GM12878 (cell line): Measurements from ENCODE around the gene UNC45A. TPM values are rescaled to one million over a fixed set of nuclear protein-coding genes. Genes with fewer than 3 reads are reported as not detected.

Experiments used
- ASH2L ChIP-seq: fragments of 300-600, 200-600 bp; sonication (generic); IDR thresholded peaks from 2 replicates; pipeline ENCODE4 v1.6.1; 2017; ENCODE audit warnings: low read depth, mild to moderate bottlenecking, borderline replicate concordance
- CBX3 ChIP-seq: fragments of 200-600 bp; sonication (generic); IDR thresholded peaks from 2 replicates; pipeline ENCODE4 v1.6.1; 2016; ENCODE audit warnings: low read depth, borderline replicate concordance
- CHD1 ChIP-seq: IDR thresholded peaks from 2 replicates; pipeline ENCODE4 v1.6.1; 2012; ENCODE audit warnings: low read depth, low read length, improper control_type of control experiment
- ESRRA ChIP-seq: IDR thresholded peaks from 2 replicates; pipeline ENCODE4 v1.6.1; 2012; ENCODE audit warnings: mild to moderate bottlenecking, low read length, improper control_type of control experiment
- GABPA ChIP-seq: IDR thresholded peaks from 2 replicates; pipeline ENCODE4 v1.6.1; 2014; ENCODE audit warnings: antibody characterized with exemption, low read depth, mild to moderate bottlenecking, inconsistent platforms
- HSF1 ChIP-seq: fragments of 150-350 bp; IDR thresholded peaks from 2 replicates; pipeline ENCODE4 v1.6.1; 2014; ENCODE audit warnings: mild to moderate bottlenecking, low read depth, low read length
- MEF2B ChIP-seq: fragments of 450-650 bp; IDR thresholded peaks from 2 replicates; pipeline ENCODE4 v1.6.1; 2018; ENCODE audit warnings: mild to moderate bottlenecking, moderate library complexity; ENCODE audit not compliant: partially characterized antibody, poor library complexity, severe bottlenecking
- PAX5 ChIP-seq: IDR thresholded peaks from 2 replicates; pipeline ENCODE4 v1.6.1; 2011; ENCODE audit warnings: low read depth, low read length, borderline replicate concordance
- PRDM15 ChIP-seq: fragments of 450-650 bp; formaldehyde crosslinking; IDR thresholded peaks from 2 replicates; pipeline ENCODE4 v1.4.0; 2020; ENCODE audit warnings: mild to moderate bottlenecking, moderate library complexity
- RAD21 ChIP-seq: IDR thresholded peaks from 2 replicates; pipeline ENCODE4 v1.6.1; 2011; ENCODE audit warnings: mild to moderate bottlenecking, low read depth, low read length, moderate library complexity; ENCODE audit not compliant: insufficient read depth
- RAD51 ChIP-seq: fragments of 450-650 bp; IDR thresholded peaks from 2 replicates; pipeline ENCODE4 v1.6.1; 2016; ENCODE audit warnings: moderate library complexity, mild to moderate bottlenecking, inconsistent platforms
- RELA ChIP-seq: fragments of 450-650 bp; IDR thresholded peaks from 2 replicates; pipeline ENCODE4 v1.8.0; 2014; ENCODE audit warnings: borderline replicate concordance; ENCODE audit not compliant: partially characterized antibody
- SMAD5 ChIP-seq: IDR thresholded peaks from 2 replicates; pipeline ENCODE4 v1.6.1; 2016; ENCODE audit warnings: antibody characterized with exemption, low read depth
- SUPT20H ChIP-seq: IDR thresholded peaks from 2 replicates; pipeline ENCODE4 v1.6.1; 2011; ENCODE audit warnings: low read depth, mild to moderate bottlenecking, low read length, moderate library complexity, borderline replicate concordance; ENCODE audit not compliant: control insufficient read depth
- SUZ12 ChIP-seq: fragments of 200-600 bp; sonication (generic); IDR thresholded peaks from one replicate; pipeline ENCODE4 v1.6.1; 2018; ENCODE audit warnings: antibody characterized with exemption, mild to moderate bottlenecking; ENCODE audit not compliant: unreplicated experiment
- WRNIP1 ChIP-seq: IDR thresholded peaks from 2 replicates; pipeline ENCODE4 v1.6.1; 2011; ENCODE audit warnings: low read depth, low read length, improper control_type of control experiment, borderline replicate concordance
- polyA plus RNA-seq, 11 experiments: library from polyadenylated mRNA; depleted of rRNA in 4 of 11; unstranded in 6 of 11; stranded (reverse) in 5 of 11; fragments of >200 nt; fragmentation: Nextera tagmentation in 4 of 11; fragmentation: Illumina TruSeq in 1 of 11; extraction: Ambion mirVana in 4 of 11; extraction: Trizol in 1 of 11; gene quantifications; 1 replicate in 1 of 11; 2 replicates in 10 of 11; pipeline versions ENCODE4 v1.2.1 to v1.2.3, GENCODE V29; 2011 to 2016; ENCODE audit warnings: inconsistent platforms in 2 of 11, missing spikeins in 2 of 11, low read depth in 1 of 11
- total RNA-seq, 4 experiments: library from RNA; depleted of rRNA in 3 of 4; stranded (reverse); fragments of >200 nt in 3 of 4; fragmentation: Illumina TruSeq in 1 of 4; extraction: Trizol in 1 of 4; gene quantifications; 2 replicates each; pipeline versions ENCODE4 v1.2.1 to v1.2.3, GENCODE V29; 2013 to 2021
- TF ChIP-seq, protein P1 (sequence below): fragments of 450-650 bp; IDR thresholded peaks from 2 replicates; pipeline ENCODE4 v1.6.1; 2017; ENCODE audit warnings: mild to moderate bottlenecking, low read depth, inconsistent platforms; ENCODE audit not compliant: poor library complexity, severe bottlenecking
- TF ChIP-seq, protein P2 (sequence below): IDR thresholded peaks from 2 replicates; pipeline ENCODE4 v1.6.1; 2012; ENCODE audit warnings: low read depth, low read length, improper control_type of control experiment
- TF ChIP-seq, protein P3 (sequence below): IDR thresholded peaks from 2 replicates; pipeline ENCODE4 v1.6.1; 2011; ENCODE audit warnings: low read depth, mild to moderate bottlenecking, low read length, moderate library complexity, borderline replicate concordance; ENCODE audit errors: extremely low read depth

The UNC45A gene
- total and polyA plus RNA-seq, 10 of the 15 experiments (the other 5 are each of a cell fraction or from before 2014, with no cell fraction given), result 10.3 to 57.8 (median 40.5) TPM

DNA sequence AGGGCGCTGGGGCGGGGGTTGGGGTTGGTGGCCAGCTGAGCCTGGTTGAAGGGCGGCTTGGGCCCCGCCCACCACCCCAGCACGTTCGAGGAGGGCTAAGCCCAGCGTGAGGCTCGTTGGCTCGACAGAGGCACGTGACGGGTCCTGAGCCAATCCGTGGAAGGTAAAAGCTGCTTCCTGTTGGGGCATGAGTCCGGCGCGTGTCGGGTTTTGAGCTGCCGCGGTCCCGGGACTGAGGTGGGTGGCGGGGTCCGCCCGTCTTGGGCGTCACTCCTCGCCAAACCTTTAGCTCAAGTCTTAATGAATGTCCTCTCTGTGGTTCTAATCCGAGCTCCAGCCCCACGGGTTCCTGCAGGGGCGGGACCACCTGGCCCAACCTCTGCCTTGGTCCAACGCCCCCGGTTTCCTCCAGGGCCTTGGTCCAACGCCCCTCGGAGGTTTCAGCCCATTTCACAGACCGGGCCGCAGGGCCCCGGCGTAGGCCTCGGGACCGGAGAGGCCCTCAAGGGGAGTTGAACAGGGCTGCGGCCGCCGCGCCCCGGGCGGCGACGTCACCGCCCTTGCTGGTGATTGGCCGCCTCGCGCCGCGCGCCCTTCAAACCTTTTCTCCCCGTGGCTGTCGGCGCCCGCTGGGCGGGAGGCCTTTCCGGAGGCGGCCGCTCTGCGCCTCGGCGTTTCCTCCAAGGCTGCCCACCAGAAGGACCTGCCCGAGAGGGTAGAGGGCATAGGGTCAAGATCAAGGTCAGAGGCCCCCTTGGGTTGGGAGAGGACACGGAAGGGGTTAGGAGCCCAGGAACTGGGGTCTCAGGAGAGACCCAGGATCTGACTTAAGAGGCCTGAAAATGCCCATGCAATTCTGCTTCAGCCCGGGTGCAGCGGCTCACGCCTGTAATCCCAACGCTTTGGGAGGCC is 19.9 kb downstream of the UNC45A start, which contains the start of gene RCCD1 (continued):
- TF ChIP-seq, protein P1, sequence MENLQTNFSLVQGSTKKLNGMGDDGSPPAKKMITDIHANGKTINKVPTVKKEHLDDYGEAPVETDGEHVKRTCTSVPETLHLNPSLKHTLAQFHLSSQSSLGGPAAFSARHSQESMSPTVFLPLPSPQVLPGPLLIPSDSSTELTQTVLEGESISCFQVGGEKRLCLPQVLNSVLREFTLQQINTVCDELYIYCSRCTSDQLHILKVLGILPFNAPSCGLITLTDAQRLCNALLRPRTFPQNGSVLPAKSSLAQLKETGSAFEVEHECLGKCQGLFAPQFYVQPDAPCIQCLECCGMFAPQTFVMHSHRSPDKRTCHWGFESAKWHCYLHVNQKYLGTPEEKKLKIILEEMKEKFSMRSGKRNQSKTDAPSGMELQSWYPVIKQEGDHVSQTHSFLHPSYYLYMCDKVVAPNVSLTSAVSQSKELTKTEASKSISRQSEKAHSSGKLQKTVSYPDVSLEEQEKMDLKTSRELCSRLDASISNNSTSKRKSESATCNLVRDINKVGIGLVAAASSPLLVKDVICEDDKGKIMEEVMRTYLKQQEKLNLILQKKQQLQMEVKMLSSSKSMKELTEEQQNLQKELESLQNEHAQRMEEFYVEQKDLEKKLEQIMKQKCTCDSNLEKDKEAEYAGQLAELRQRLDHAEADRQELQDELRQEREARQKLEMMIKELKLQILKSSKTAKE, result no peak
- TF ChIP-seq WRNIP1 (no peak), SUZ12 (no peak), GABPA (no peak), CHD1 (no peak), SMAD5 (peak; percentile 81; the same call in 1 of the 2 replicates), RELA (peak; percentile 67), RAD51 (peak; percentile 96), ASH2L (no peak), RAD21 (no peak), SUPT20H (no peak), PAX5 (no peak), MEF2B (peak; percentile 24), HSF1 (no peak), ESRRA (peak; percentile 57; the same call in 1 of the 2 replicates), CBX3 (no peak), PRDM15 (CRISPR knock-in tag) (0 out of 2 replicates have a peak, but pooled peaks have one; percentile 3)
- TF ChIP-seq, protein P2, sequence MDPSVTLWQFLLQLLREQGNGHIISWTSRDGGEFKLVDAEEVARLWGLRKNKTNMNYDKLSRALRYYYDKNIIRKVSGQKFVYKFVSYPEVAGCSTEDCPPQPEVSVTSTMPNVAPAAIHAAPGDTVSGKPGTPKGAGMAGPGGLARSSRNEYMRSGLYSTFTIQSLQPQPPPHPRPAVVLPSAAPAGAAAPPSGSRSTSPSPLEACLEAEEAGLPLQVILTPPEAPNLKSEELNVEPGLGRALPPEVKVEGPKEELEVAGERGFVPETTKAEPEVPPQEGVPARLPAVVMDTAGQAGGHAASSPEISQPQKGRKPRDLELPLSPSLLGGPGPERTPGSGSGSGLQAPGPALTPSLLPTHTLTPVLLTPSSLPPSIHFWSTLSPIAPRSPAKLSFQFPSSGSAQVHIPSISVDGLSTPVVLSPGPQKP, result no peak
- TF ChIP-seq, protein P3, sequence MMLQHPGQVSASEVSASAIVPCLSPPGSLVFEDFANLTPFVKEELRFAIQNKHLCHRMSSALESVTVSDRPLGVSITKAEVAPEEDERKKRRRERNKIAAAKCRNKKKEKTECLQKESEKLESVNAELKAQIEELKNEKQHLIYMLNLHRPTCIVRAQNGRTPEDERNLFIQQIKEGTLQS, result peak; percentile 87
